Stimulated activated CD4-positive, alpha-beta T cell treated with anti-CD3 and anti-CD28 coated beads, Interleukin-15, amount 100 ng/mL, for 1 hour (primary cell): ENCODE measurements around the gene KHDRBS2.

Experiments used
- DNase-seq, 2 donors: peaks; one replicate each; pipeline ENCODE4 v3.0.0-alpha.2; 2020; ENCODE audit warnings: low read depth in 1 of 2, low spot score in 1 of 2

Gene KHDRBS2

GRCh38 chr6:62285612-62286469 is at the start of gene KHDRBS2:
TSS of gene KHDRBS2 (minus strand) at chr6:62286225.
- DNase-seq: no peak

- no peak for DNase-seq
Observed at GRCh38 chr6:62328607-62329006, 42.6 kb upstream of the KHDRBS2 start.

- DNase-seq: no peak
Observed at GRCh38 chr6:62324834-62325233, 38.8 kb upstream of the KHDRBS2 start.

- no peak for DNase-seq
Observed at GRCh38 chr6:62323818-62324431, 37.9 kb upstream of the KHDRBS2 start.

- DNase-seq: no peak
Observed at GRCh38 chr6:62298745-62299392, 12.8 kb upstream of the KHDRBS2 start.

GRCh38 chr6:62296541-62296940 is 10.5 kb upstream of the KHDRBS2 start:
- no peak for DNase-seq

- no peak for DNase-seq
Observed at GRCh38 chr6:62288974-62289373, 2.9 kb upstream of the KHDRBS2 start.

- DNase-seq: no peak
Observed at GRCh38 chr6:62288562-62288961, 2.5 kb upstream of the KHDRBS2 start.

GRCh38 chr6:62286470-62286843 is 432 bp upstream of the KHDRBS2 start:
- DNase-seq: no peak

GRCh38 chr6:62284725-62285124 is 1.3 kb downstream of the KHDRBS2 start:
- no peak for DNase-seq

GRCh38 chr6:62283796-62284411 is 2.1 kb downstream of the KHDRBS2 start:
- DNase-seq: no peak

- DNase-seq: no peak
Observed at GRCh38 chr6:62283365-62283764, 2.7 kb downstream of the KHDRBS2 start.

- DNase-seq: no peak
Observed at GRCh38 chr6:62280099-62280498, 5.9 kb downstream of the KHDRBS2 start.

- DNase-seq: no peak
Observed at GRCh38 chr6:62272114-62272513, 13.9 kb downstream of the KHDRBS2 start.

- no peak for DNase-seq
Observed at GRCh38 chr6:62265906-62266525, 20.0 kb downstream of the KHDRBS2 start.

GRCh38 chr6:62262283-62262682 is 23.7 kb downstream of the KHDRBS2 start:
- DNase-seq: no peak

GRCh38 chr6:62246087-62246486 is 39.9 kb downstream of the KHDRBS2 start:
- no peak for DNase-seq

GRCh38 chr6:62236784-62237183 is 49.2 kb downstream of the KHDRBS2 start:
- DNase-seq: no peak

GRCh38 chr6:62229231-62229630 is 56.8 kb downstream of the KHDRBS2 start:
- DNase-seq: no peak

GRCh38 chr6:62217866-62218265 is 68.2 kb downstream of the KHDRBS2 start:
- no peak for DNase-seq

- no peak for DNase-seq
Observed at GRCh38 chr6:62202078-62202477, 83.9 kb downstream of the KHDRBS2 start.
